GM21825 (cell line): Measurements from ENCODE around the gene NDUFA11.
"Not testable (repeated sequence)": the region's sequence is repeated elsewhere in the genome, so short reads cannot be mapped to it uniquely, and the experiment has no call there.

Source experiments
- ATAC-seq: cut with Tn5 transposase; IDR thresholded peaks from one replicate; pipeline ENCODE4 v1.9.1; 2021; ENCODE audit warnings: mild to moderate bottlenecking, moderate library complexity; ENCODE audit not compliant: unreplicated experiment

The NDUFA11 gene

DNA sequence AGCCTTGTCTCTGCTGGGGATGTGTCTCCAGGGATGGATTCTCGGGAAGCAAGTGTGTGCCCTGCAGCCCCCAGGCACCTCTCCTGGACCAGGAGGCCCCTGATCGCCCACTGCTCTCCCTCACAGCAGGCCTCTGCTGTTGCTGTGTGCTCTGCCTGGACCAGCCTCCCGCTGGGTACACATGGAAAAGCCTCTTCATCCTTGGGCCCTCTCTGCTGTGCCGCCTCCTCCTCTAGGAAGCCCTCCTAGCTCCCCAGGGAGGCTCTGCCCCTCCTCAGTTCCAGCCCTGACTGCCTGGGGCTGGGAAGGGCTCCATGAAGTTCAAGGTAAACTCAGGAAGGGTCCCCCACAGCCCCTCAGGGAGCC lies 12.0 kb downstream of the NDUFA11 start:
- no peak for ATAC-seq

DNA sequence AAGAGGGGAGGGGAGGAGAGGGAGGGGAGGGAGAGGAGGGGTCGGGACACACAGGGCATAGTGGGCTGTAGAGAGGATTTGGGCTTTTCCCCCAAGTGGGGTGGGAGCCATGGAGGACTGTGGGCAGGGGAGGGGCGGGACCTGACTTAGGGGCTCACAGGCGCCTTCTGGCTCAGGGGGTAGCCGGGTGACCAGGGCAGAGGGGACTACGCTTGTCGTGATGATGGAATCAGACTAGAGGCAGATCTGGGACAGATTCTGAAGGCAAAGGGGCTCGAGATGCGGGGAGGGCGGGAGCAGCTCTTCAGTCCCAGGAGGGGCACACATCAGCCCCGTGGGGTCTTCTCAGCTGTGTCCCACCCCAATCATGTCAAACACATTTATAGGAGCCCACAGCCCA lies 13.5 kb downstream of the NDUFA11 start:
- ATAC-seq: no peak

DNA sequence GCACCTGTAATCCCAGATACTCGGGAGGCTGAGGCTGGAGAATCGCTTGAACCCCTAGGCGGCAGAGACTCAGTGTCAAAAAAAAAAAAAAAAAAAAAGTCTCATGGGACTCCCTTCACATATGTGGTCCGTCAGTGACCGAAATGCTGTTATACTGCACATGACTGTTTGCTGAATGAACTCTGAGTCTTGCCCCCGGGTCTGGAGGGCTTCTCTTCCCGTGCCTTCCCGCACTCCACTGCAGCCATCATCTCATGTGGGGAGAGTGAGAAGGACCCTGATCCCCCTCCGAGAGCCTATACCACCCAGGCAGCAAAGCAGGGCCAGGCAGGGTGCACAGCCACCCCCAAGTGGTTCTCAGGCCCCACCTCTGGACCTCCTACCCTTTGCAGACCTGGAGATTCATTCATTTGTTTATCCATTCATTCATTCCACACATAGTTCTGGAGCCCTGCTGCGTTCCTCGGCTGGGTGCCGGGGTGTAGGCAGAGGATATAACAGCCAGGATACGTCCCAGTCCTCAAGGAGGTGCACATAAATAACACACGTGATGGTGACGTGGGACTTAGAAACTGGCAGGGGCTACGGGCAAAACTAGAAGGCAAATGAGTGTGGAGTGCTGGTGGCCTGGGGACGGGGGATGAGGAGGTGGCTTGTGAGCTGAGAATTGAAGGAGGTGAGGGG lies 14.2 kb downstream of the NDUFA11 start:
- ATAC-seq: no peak

DNA sequence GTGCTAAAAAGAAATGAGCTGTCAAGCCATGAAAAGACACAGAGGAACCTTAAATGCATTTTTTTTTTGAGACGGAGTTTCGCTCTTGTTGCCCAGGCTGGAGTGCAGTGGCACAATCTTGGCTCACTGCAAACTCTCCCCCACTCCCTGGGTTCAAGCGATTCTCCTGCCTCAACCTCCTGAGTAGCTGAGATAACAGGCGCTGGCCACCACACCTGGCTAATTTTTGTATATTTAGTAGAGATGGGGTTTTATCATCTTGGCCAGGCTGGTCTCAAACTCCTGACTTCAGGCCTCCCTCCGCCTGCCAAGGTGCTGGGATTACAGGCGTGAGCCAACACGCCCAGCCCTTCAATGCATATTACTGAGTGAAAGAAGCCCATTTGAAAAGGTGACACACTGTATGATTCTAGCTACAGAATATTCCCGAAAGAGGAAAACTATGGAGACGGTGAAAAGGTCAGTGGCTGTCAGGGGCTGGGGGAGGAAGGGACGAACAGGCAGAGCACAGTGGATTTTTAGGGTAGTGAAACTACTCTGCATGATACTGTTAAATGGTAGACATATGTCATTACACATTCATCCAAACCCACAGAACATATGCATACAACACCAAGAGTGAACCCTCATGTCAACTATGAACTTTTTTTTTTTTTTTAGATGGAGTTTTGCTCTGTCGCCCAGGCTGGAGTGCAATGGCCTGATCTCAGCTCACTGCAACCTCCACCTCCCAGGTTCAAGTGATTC lies 19.4 kb downstream of the NDUFA11 start:
- ATAC-seq: not testable (repeated sequence)

DNA sequence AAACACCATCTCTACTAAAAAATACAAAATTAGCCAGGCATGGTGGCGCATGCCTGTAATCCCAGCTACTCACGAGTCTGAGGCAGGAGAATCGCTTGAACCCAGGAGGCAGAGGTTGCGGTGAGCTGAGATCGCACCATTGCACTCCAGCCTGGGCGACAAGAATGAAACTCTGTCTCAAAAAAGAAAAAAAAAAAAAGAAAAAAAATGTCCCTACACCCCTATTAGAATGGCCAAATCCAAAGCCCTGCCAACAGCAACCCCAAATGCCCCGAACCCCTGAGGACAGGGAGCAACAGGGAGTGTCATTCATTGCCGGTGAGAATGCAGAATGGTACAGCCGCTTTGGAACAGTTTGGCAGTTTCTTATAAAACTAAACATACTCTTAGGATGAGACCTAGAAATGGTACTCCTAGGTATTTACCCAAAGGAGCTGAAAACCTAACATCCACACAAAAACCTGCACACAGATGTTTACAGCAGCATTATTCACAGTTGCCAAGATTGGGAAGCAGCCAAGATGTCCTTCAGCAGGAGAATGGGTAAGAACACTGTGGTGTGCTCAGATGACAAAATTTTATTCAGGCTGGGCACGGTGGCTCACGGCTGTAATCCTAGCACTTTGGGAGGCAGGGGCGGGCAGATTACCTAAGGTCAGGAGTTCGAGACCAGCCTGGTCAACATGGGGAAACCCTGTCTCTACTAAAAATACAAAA lies 20.3 kb downstream of the NDUFA11 start:
- not testable (repeated sequence) for ATAC-seq

DNA sequence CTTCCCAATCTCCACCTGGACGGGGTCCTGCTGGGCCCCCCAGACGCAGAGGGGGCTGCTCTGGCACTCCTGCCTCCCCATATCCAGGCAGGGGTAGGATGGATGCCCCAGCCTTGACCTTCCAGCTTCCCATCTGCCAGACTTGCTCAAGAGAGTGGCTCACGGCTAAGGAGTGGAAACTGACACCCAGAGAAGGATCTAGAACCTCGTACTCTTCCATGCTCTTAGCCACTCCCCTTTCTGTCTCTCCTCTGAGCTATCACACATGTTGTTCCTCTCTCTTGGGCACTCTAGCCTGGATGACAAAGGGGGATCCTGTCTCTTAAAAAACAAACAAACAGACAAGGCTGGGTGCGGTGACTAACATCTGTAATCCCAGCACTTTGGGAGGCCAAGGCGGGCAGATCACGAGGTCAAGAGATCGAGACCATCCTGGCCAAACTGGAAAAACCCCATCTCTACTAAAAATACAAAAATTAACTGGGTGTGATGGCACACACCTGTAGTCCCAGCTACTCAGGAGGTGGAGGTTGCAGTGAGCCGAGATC lies 21.1 kb downstream of the NDUFA11 start:
- no peak for ATAC-seq

DNA sequence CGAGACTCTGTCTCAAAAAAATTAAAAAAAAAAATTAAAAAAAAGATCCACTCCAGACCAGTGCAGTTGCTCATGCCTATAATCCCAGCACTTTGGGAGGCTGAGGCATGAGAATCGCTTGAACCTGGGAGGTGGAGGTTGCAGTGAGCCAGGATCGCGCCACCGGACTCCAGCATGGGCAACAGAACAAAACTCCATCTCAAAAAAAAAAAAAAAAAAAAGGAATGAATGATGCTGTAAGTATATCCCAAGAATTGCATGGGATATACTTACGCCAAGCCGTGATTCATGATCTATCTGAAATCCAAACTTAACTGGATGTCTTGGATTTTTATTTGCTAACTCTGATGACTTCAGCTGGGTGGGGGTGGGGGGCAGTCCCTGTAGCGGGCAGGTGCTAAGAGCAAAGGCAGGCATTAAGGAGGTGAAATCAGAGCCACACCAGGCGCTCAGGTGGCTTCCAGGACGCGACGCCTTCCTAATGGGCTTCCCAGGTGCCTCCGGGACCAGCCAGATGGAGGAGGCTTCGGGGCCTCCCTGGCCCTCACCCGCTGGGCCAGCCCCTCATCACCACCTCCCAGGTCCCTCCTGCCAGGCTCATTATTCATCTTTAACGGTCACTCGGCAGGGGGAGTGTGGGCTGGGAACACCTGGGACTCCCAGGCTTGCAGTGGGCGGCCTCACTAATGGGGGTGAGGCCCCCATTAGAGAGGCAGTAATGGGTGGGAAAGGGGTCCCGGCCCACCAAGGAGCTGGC lies 21.9 kb downstream of the NDUFA11 start:
- no peak for ATAC-seq

DNA sequence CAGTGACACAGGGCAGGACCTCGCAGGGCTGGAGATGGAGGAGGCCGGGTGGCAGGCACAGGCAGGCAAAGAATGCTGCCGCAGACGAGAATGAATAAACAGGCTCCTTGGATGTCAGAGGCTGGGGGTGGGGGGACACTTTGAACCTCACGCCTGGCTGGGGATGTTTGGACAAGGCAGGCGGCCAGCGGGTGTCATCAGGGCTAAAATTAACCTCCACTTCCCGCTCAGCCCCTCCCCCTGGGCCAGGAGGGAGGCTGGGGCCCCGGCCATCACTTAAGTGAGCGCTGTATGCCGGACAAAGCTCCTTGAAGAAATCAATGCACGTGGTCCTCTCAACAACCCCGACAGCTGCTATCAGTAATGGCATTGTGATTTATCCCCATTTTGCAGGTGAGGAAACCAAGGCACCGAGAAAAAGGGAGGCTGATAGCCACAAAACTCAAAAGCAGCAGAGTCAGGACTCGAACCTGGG lies 22.9 kb downstream of the NDUFA11 start:
- ATAC-seq: no peak

DNA sequence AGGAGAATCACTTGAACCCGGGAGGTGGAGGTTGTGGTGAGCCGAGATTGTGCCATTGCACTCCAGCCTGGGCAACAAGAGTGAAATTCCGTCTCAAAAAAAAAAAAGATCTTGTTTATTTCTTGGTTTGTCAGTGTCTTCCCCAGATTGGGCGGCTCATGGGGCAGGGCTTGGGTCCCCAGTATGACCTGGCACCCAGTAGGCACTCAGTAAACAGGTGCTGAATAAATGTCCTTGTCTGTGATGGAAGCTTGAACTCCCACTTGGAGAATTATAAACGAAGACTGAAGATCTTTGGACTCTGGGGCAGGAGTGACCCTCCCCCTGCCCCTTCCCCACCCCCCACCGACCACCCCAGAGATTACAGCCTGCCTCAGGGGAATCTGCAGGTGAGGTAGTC lies 23.4 kb downstream of the NDUFA11 start:
- ATAC-seq: no peak

DNA sequence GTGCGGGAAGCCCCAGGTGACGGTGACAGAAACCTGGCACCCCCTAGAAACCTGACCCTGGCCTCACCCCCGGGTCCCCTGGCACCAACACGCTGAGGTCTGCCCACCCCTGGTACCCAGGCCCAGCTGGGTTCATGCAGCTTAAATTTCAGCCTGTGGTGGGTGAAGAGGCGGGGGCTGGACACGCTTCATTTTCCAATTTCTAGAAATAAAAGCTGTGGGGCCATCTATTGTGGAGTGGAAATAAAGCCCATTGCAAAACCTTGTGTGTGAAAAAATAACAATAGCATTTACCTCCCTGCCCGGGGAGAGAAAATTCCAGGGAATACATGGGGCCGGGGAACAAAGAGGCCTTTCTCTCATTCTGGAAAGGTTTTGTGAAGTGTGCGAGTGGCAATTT lies 25.7 kb downstream of the NDUFA11 start:
- no peak for ATAC-seq

DNA sequence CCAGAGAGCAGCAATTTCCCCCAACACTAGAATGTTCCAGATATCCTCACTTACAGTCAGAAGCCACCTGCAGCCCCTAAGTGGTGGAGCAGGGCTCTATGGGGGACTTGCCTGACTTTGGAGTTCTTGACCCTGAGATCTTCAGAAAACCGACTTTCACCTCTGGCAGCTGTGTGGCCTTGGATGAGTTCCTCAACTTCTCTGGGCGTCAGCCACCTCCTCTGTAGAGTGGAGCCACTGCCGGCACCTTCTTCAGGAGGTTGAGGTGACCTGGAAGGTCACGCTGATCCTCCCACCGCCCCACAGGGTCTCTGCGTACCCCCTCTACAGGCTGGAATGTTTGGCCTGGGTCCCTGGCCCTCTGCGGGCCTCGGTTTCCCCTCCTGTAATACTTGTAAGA lies 26.2 kb downstream of the NDUFA11 start:
- no peak for ATAC-seq

DNA sequence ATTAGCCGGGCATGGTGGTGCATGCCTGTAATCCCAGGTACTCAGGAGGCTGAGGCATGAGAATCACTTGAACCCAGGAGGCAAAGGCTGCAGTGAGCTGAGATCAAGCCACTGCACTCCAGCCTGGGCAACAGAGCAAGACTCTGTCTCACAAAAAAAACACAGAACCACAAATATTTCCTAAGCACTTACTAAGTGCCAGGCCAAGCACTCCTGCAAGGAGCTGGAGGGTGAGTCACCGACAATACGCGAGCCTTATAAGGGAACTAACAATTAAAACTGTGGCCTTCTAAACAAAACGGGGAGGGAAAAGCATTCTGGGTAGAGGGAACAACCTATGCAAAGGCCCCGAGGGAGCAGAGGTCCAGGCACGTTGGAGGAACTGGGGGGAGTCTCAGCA lies 29.1 kb downstream of the NDUFA11 start:
- not testable (repeated sequence) for ATAC-seq

DNA sequence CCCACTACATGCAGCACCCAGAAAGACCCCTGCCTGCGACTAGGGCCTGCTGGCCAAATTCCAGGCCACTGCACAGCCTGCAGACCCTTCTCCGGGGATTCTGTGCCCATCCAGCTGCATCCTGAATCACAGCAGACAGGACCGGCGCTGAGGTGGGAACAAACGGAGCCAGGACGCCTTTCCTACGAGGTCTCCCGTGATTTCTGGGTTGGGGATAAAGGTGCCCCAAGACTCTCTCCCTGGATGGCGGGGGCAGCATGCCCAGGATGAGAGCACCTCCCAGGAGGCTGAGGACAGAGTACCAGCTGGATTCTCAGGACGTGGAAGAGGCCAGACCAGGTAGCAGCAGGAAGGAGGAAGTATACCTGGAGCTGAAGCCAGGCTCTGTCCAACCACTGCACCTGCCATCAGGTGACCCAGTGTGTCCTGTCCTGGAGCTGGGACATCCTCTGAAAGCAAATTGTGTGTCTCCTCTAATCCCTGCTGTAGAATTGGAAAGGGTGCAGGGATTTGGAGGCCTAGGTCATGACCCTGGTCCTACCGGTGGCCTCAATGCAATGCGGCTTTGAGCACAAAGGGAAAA lies 29.9 kb downstream of the NDUFA11 start:
- no peak for ATAC-seq

DNA sequence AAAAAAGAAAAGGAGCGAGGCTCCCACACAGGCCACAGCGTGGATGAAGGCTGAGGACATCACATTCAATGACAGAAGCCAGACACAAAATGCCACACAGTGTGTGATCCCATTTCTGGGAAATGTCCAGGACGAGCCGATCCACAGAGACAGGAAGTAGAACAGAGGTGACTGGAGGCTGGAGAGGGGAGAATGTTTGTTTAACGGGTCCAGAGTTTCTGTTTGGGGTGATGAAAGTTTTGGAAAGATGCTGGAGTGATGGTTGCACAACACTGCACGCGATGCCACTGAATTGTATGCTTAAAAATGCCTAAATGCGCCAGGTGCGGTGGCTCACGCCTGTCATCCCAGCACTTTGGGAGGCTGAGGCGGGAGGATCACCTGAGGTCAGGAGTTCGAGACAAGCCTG lies 32.6 kb downstream of the NDUFA11 start:
- no peak for ATAC-seq

DNA sequence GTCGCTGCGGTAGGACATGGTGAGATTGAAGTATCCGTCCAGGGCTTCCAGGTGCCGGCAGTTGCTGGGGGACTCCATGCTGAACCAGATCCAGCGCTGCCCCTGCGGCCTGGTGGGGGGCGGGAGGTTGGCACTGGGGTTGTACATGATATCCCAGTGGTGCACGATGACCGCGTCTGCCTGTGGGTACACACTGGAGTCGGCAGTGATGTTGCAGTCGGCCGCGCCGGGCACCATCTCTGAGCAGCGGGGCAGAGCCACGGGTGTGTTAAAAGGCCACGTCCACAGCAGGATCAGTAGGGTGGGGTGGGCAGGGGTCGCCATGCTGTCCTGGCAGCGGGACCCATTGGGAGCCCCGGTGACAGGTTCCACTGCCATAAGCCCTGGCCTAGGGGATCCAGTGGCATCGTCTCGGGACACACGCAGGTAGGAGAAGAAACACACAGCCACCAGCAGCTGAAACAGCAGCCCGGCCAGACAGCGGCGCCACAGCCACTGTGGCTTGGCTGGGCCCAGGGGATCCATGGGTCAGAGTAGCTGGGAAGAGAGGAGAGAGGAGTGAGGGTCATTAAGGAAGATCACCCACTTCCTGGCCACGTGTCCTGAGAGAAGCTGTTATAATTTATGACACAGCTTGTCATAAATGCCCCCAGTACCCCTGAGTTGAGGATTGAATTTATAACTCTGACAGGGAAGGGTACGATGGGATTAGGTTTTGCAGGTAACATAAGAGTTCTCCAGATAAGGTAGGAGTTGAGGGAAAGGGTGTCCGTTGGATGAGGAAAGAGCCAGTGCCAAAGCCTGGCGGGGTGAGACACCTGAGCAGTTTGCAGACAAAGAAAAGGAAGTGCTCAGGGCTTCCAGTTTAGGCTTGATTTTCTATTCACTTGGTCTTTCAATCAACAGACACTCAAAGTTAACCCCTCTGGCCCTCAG lies 36.1 kb downstream of the NDUFA11 start:
- no peak for ATAC-seq

DNA sequence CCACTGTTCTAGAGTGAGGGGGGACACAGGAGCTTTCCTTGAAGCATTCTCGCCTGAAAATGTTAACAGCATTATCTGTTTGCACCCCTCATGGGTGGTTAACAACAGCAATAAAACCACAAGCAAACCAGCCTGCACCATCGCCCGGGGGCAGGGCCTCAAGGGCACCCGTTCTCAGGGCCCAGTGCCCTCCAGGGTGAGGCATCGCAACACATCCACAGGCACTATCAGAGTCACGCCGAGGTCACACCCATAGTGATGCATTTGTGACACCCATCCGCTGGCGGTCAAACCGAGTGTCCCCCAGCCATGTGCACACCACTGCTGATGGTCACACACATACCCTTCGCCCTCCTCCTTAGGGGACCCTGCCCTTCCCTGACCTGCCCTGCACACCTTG lies 37.8 kb downstream of the NDUFA11 start:
- ATAC-seq: no peak

DNA sequence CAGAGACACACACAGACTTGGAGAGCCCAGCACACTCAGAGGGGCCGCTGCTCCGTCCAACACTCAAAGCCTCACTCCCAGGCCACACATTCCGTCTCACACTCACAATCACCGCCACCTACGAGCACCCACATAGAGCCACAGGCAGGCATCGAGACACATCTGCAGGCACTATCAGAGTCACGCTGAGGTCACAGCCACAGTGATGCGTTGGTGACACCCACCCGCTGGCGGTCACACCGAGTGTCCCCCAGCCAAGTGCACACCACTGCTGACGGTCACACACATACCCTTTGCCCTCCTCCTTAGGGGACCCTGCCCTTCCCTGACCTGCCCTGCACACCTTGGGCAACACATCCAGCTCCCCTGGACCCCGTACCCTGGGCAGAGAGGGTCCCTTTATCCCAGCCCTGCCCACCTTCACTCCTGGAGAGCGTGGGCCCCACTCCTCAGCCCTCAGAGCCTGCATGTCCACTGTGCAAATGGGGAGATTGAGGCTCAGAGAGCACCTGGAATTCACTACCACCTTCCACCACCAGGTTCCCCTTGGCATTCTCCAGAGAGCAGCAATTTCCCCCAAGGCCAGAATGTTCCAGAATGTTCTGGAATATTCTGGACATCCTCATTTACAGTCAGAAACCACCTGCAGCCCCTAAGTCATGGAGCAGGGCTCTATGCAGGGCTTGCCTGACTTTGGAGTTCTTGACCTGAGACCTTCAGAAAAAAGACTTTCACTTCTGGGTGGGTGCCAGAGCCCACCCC lies 38.7 kb downstream of the NDUFA11 start:
- no peak for ATAC-seq

DNA sequence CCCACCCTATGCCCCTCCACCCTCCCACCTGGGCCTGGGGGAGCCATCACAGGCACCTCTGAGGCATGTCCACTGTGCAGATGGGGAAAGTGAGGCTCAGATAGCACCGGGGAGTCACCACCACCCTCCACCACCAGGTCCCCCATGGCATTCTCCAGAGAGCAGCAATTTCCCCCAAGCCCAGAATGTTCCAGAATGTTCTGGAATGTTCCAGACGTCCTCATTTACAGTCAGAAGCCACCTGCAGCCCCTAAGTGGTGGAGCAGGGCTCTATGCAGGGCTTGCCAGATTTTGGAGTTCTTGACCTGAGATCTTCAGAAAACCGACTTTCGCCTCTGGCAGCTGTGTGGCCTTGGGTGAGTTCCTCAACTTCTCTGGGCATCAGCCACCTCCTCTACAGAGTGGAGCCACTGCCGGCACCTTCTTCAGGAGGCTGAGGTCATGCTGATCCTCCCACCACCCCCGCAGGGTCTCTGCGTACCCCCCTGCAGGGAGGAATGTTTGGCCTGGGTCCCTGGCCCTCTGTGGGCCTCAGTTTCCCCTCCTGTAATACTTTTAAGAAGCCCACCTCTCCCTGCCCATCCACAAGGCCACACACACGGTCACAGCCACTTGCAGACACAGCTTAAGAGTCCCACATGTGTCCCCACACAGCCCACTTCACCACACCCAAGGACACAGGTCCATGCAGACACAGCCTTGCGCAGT lies 39.4 kb downstream of the NDUFA11 start:
- no peak for ATAC-seq
